Activated naive CD4-positive, alpha-beta T cell treated with anti-CD3 and anti-CD28 coated beads, Interleukin-2, amount 50 U/mL, for 24 hours (primary cell): Measurements from ENCODE around the gene PLOD1.
A peak's percentile ranks its signal among the peaks of the same experiment; 100 is the strongest.

Experiments
- H3K27ac Mint-ChIP-seq: one replicate; pipeline ENCODE4 v1.8.0; 2021; ENCODE audit warnings: mild to moderate bottlenecking, mixed read lengths
- H3K27me3 Mint-ChIP-seq: one replicate; pipeline ENCODE4 v1.8.0; 2021; ENCODE audit warnings: mixed read lengths
- H3K36me3 Mint-ChIP-seq: one replicate; pipeline ENCODE4 v1.8.0; 2021; ENCODE audit warnings: mixed read lengths
- H3K4me1 Mint-ChIP-seq: one replicate; pipeline ENCODE4 v1.8.0; 2021; ENCODE audit warnings: mixed read lengths
- H3K4me3 Mint-ChIP-seq: one replicate; pipeline ENCODE4 v1.8.0; 2021; ENCODE audit warnings: mild to moderate bottlenecking, mixed read lengths
- H3K9me3 Mint-ChIP-seq: one replicate; pipeline ENCODE4 v1.8.0; 2021; ENCODE audit warnings: mixed read lengths

PLOD1 gene

GRCh38 chr1:11978301-11978700, 43.8 kb downstream of the PLOD1 start:
- peaks cover 5% of the 10 kb centered on the region for H3K36me3 Mint-ChIP-seq
- no peak overlapping the region for H3K4me3 Mint-ChIP-seq
- no peaks in the 10 kb centered on the region for H3K27me3 Mint-ChIP-seq
- H3K4me1 Mint-ChIP-seq: peaks cover 28% of the 10 kb centered on the region
- H3K27ac Mint-ChIP-seq: no peak overlapping the region
- no peaks in the 10 kb centered on the region for H3K9me3 Mint-ChIP-seq

DNA sequence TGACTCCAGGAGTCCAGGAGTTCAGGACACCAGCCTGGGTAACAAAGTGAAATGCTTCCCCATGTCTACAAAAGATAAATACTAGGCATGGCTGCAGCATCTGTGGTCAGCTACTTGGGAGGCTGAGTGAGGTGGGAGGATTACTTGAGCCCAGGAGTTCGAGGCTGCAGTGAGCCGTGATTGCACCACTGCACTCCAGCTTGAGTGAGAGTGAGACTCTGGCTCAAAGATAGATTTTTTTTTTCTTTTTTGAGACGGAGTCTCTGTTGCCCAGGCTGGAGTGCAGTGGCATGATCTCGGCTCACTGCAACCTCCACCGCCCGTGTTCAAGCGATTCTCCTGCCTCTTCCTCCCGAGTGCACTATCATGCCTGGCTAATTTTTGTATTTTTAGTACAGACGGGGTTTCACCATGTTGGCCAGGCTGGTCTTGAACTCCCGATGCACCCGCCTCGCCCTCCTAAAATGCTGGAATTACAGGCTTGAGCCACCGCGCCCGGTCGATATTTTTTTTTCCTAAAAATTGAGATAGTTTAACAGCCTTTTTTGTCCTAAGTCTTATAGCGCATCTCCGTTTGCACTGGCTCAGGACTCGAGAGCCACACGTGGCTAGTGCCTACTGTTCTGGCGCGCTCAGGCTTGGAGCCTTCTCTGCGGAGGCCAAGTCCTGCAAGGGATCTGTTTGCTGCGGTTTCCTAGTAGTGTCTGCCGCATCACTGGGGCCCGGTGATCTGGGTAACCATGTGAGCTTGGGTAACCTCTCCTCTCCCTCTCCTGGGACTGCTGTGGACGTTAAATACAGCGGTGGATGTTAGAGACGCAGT, 44.7 kb downstream of the PLOD1 start:
- Mint-ChIP-seq H3K4me3 (peak overlapping the region; percentile 97), H3K4me1 (peaks cover 38% of the 10 kb centered on the region), H3K27me3 (no peaks in the 10 kb centered on the region), H3K9me3 (no peaks in the 10 kb centered on the region), H3K36me3 (peaks cover 8% of the 10 kb centered on the region), H3K27ac (peak overlapping the region; percentile 91)

DNA sequence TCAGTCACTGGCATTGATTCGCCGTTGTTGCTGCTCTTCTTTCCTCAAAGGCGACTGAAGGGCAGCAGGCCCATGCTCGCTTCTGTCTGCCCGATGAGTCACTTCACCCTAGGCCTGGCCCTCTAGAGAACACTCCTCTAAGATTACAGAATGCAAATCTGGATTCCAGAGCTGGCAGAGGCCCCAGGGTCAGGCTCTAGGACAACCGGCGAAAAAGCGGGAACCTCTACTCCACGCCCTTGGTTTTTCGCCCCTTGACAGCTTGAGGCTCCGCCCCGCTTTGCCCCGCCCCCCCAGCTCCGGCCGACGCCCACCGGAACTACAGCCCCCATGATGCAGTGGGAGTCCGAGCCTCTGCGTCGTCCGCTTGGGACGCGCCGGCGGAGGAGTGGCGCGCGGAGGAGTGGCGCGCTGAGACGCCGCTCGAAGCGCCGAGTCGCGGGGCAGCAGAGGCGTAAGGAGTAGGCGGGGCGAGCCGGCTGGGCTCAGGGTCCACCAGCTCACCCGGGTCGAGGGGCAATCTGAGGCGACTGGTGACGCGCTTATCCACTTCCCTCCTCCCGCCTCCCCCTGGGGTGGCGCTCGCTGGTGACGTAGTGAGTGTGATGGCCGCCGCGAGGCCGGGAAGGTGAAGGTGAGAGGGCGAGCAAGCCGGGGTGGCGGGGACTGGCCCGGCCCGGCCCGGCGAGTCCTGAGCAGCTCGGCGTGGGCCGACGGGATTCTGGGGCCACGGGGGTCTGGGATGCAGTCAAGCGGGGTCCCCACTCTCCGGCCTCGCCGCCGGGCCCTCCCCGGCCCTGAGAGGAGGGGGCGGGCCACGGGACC, 45.5 kb downstream of the PLOD1 start, which contains the start of gene MFN2:
Gene MFN2, plus strand, starts transcription at position 594 of the 825 bp plus-strand sequence. CDS start 8,725 bp downstream, outside the sequence.
- peaks cover 9% of the 10 kb centered on the region for H3K36me3 Mint-ChIP-seq
- peak within 1 kb of the TSS; percentile 92 for H3K27ac Mint-ChIP-seq
- H3K4me3 Mint-ChIP-seq: peak within 1 kb of the TSS; percentile 97
- H3K9me3 Mint-ChIP-seq: no peaks in the 10 kb centered on the region
- no peaks in the 10 kb centered on the region for H3K27me3 Mint-ChIP-seq
- H3K4me1 Mint-ChIP-seq: peaks cover 45% of the 10 kb centered on the region

DNA sequence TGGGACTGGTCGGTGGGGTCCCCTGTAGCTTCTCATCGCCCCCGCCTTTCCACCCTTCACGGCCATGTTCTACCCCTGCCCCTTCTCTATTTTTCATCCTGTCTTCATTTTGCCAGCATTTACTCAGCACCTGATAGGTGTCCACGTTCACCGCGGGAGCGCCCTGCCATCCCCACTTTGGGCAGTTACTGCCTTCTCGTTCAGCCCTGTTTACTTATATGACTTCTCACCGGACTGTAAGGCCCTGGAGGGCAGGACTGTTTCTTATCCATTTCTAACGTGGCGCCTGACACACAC, 46.1 kb downstream of the PLOD1 start:
- Mint-ChIP-seq H3K9me3 (no peaks in the 10 kb centered on the region), H3K4me3 (peak overlapping the region; percentile 97), H3K27ac (peak overlapping the region; percentile 92), H3K27me3 (no peaks in the 10 kb centered on the region), H3K36me3 (peaks cover 10% of the 10 kb centered on the region), H3K4me1 (peaks cover 47% of the 10 kb centered on the region)

DNA sequence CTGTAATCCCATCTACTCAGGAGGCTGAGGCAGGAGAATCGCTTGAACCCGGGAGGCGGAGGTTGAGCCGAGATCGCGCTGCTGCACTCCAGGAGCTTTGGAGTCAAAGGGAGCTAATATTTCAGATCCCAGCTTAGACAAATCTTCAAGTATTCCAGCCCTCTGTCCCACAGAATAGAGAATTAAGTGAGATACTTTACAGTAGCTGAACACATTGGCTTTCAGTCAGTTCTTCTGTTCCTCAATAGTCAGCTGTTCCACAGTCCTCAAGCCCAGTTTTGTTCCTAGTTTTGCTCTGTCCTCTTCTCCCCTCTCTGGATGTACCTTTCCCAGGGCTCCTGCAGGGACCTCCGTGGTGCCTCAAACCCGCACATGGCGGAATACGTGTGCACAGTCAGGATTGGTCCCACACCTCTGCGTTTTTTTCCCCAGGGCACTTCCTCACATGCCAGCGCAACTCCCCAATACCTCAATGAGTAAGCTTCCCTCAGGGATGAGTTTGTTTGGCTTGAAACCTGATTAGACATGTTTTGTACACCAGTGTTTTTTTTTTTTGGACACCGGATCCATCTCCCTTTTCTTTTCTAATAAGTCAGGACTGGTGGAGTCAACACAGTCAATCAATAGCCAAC, 47.0 kb downstream of the PLOD1 start:
- peak overlapping the region; percentile 97 for H3K4me3 Mint-ChIP-seq
- peaks cover 53% of the 10 kb centered on the region for H3K4me1 Mint-ChIP-seq
- H3K27ac Mint-ChIP-seq: peak overlapping the region; percentile 86
- no peaks in the 10 kb centered on the region for H3K27me3 Mint-ChIP-seq
- H3K36me3 Mint-ChIP-seq: peaks cover 12% of the 10 kb centered on the region
- no peaks in the 10 kb centered on the region for H3K9me3 Mint-ChIP-seq

GRCh38 chr1:11982010-11982392, 47.5 kb downstream of the PLOD1 start:
- H3K27ac Mint-ChIP-seq: peak overlapping the region; percentile 86
- H3K4me3 Mint-ChIP-seq: peak overlapping the region; percentile 97
- H3K9me3 Mint-ChIP-seq: no peaks in the 10 kb centered on the region
- H3K36me3 Mint-ChIP-seq: peaks cover 12% of the 10 kb centered on the region
- H3K4me1 Mint-ChIP-seq: peaks cover 53% of the 10 kb centered on the region
- H3K27me3 Mint-ChIP-seq: no peaks in the 10 kb centered on the region

- Mint-ChIP-seq H3K4me3 (no peak overlapping the region), H3K27ac (no peak overlapping the region), H3K36me3 (peaks cover 15% of the 10 kb centered on the region), H3K27me3 (no peaks in the 10 kb centered on the region), H3K9me3 (no peaks in the 10 kb centered on the region), H3K4me1 (peaks cover 56% of the 10 kb centered on the region)
Measured at GRCh38 chr1:11984121-11984520, 49.6 kb downstream of the PLOD1 start.

- H3K27me3 Mint-ChIP-seq: no peaks in the 10 kb centered on the region
- peaks cover 56% of the 10 kb centered on the region for H3K4me1 Mint-ChIP-seq
- peaks cover 17% of the 10 kb centered on the region for H3K36me3 Mint-ChIP-seq
- no peaks in the 10 kb centered on the region for H3K9me3 Mint-ChIP-seq
- H3K27ac Mint-ChIP-seq: no peak overlapping the region
- no peak overlapping the region for H3K4me3 Mint-ChIP-seq
Measured at GRCh38 chr1:11984576-11984975, 50.1 kb downstream of the PLOD1 start.

DNA sequence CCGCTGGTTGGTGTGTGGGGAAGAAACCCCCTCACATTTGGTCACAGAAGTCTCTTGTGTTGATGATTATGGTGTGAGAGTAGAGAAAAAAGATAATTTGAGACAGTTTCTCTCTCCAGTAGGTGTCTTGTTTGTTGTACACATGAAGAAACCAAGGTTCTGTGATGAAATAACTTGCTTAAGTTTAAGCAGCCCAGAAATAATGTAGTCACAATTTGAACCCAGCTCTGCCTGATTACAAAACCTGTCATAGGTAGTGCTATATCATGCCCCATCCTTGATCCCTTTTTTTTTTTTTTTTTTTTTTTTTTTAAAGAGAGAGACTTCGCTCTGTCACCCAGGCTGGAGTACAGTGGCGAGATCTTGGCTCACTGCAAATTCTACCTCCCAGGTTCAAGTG, 50.7 kb downstream of the PLOD1 start:
- Mint-ChIP-seq H3K36me3 (peaks cover 18% of the 10 kb centered on the region), H3K9me3 (no peaks in the 10 kb centered on the region), H3K4me3 (no peak overlapping the region), H3K27ac (no peak overlapping the region), H3K27me3 (no peaks in the 10 kb centered on the region), H3K4me1 (peaks cover 52% of the 10 kb centered on the region)

- H3K4me1 Mint-ChIP-seq: peaks cover 52% of the 10 kb centered on the region
- H3K36me3 Mint-ChIP-seq: peaks cover 23% of the 10 kb centered on the region
Measured at GRCh38 chr1:11985851-11986250, 51.3 kb downstream of the PLOD1 start.

GRCh38 chr1:11989669-11990068, 55.2 kb downstream of the PLOD1 start:
- no peaks in the 10 kb centered on the region for H3K9me3 Mint-ChIP-seq
- peaks cover 20% of the 10 kb centered on the region for H3K36me3 Mint-ChIP-seq
- no peaks in the 10 kb centered on the region for H3K27me3 Mint-ChIP-seq
- no peak overlapping the region for H3K27ac Mint-ChIP-seq
- peaks cover 16% of the 10 kb centered on the region for H3K4me1 Mint-ChIP-seq
- no peak overlapping the region for H3K4me3 Mint-ChIP-seq

More at GRCh38 chr1:11985851-11986250, 51.3 kb downstream of the PLOD1 start:
- Mint-ChIP-seq H3K27ac (no peak overlapping the region), H3K27me3 (no peaks in the 10 kb centered on the region), H3K9me3 (no peaks in the 10 kb centered on the region), H3K4me3 (no peak overlapping the region)

DNA sequence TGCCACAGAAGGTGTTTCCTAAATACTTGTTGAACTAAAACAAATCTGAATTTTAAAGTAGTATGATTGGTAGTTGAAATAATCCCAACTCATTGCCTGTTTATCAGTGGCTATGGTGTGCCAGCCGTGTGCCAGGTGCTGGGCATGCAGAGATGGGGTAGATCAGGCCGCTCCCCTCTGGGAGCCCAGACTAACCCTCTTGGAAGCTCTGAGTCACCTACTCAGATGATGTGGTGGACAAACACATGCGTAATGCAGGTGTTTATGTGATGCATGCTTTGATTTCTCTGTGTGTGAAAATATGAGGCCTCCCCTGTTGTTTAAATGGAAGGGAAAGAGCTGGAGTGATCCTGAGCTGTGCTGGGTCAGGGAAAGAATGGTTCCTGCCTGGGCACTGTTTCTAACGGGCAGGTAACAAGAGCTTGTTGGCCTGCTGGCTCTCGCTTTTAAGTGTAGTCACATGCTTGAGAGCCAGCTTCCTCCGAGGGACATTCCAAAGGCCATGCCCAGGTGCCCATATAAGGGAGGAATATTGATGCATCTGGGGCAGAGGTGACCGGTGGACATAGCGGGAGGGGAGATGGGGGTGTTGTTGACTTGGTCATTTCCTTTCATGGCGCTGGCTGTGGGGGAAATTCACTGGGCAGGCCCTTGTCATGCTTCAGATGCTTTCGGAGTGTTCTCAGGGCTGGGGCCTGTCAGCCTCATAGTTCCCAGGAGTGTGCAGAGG, 56.0 kb downstream of the PLOD1 start:
- Mint-ChIP-seq H3K27me3 (no peaks in the 10 kb centered on the region), H3K36me3 (peaks cover 22% of the 10 kb centered on the region), H3K4me3 (no peak overlapping the region), H3K27ac (no peak overlapping the region), H3K4me1 (peaks cover 12% of the 10 kb centered on the region), H3K9me3 (no peaks in the 10 kb centered on the region)

GRCh38 chr1:11991969-11992676, 57.6 kb downstream of the PLOD1 start:
- Mint-ChIP-seq H3K27me3 (no peaks in the 10 kb centered on the region), H3K4me3 (no peak overlapping the region), H3K36me3 (peaks cover 26% of the 10 kb centered on the region), H3K9me3 (no peaks in the 10 kb centered on the region), H3K27ac (no peak overlapping the region), H3K4me1 (peaks cover 5% of the 10 kb centered on the region)

DNA sequence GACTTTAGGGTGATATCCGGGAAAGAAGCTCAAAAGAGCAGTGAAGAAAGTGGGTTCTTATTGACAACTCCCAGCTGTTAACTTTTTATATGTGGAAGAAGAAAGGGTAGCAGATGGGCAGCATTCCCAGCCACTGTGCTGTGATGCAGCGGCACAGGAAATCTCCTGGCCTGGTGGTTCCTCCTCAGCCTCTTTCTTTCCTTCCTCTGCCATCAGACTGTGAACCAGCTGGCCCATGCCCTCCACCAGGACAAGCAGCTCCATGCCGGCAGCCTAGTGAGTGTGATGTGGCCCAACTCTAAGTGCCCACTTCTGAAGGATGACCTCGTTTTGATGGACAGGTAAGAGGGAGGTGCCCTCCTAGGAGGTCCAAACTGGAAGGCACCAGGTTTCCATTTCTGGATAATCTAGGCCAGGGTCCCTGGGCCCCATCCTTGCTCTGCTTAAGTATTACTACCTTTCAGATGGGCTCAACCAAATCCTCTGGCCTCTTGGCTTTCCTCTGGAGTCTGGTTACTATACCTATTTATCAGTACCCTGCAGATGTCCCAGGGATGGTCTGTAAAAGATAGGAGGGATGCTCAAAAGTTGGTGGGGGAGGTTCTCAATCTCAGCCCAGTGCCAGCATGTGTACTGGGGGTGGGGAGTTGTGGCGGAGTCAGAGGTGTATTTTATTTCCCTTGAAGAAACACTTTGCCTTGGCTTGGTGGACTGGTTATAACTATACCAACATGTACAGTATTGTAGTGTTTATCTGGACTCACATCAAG, 62.7 kb downstream of the PLOD1 start:
- Mint-ChIP-seq H3K4me1 (no peaks in the 10 kb centered on the region), H3K4me3 (no peak overlapping the region), H3K36me3 (peaks cover 16% of the 10 kb centered on the region), H3K27ac (no peak overlapping the region), H3K27me3 (no peaks in the 10 kb centered on the region), H3K9me3 (no peaks in the 10 kb centered on the region)
